Immature natural killer cell (primary cell): ENCODE measurements around the gene TMPRSS2. TPM values are rescaled to one million over a fixed set of nuclear protein-coding genes. Genes with fewer than 3 reads are reported as not detected.

Experiments
- DNase-seq, 3 donors: peaks; one replicate each; pipeline ENCODE4 v3.0.0; 2022; ENCODE audit warnings: mixed read lengths in 1 of 3
- H3K27ac Mint-ChIP-seq, 6 donors: one replicate each; pipeline ENCODE4 v1.8.0; 2020; ENCODE audit warnings: mixed read lengths in 6 of 6, mild to moderate bottlenecking in 5 of 6, inconsistent platforms in 4 of 6, moderate library complexity in 3 of 6
- H3K27me3 Mint-ChIP-seq, 3 donors: one replicate each; pipeline ENCODE4 v1.8.0; 2020 to 2021; ENCODE audit warnings: low read depth in 3 of 3, mild to moderate bottlenecking in 3 of 3, mixed read lengths in 3 of 3, moderate library complexity in 3 of 3, inconsistent platforms in 1 of 3
- H3K36me3 Mint-ChIP-seq, 3 donors: one replicate each; pipeline ENCODE4 v1.8.0; 2020; ENCODE audit warnings: mixed read lengths in 3 of 3, inconsistent platforms in 2 of 3, mild to moderate bottlenecking in 2 of 3
- H3K4me1 Mint-ChIP-seq, 2 donors: one replicate each; pipeline ENCODE4 v1.8.0; 2020; ENCODE audit warnings: inconsistent platforms in 2 of 2, mild to moderate bottlenecking in 2 of 2, mixed read lengths in 2 of 2, moderate library complexity in 1 of 2
- H3K4me3 Mint-ChIP-seq, 5 donors: one replicate each; pipeline ENCODE4 v1.8.0; 2020; ENCODE audit warnings: mild to moderate bottlenecking in 5 of 5, mixed read lengths in 5 of 5, inconsistent platforms in 3 of 5, moderate library complexity in 3 of 5
- H3K9me3 Mint-ChIP-seq, 6 donors: one replicate each; pipeline ENCODE4 v1.8.0; 2020; ENCODE audit warnings: mild to moderate bottlenecking in 6 of 6, mixed read lengths in 6 of 6, inconsistent platforms in 4 of 6, moderate library complexity in 3 of 6
- polyA plus RNA-seq, 3 donors: library from polyadenylated mRNA; unstranded; fragments of 300-500 nt; fragmentation: Illumina TruSeq; gene quantifications; one replicate each; pipeline ENCODE4 v1.2.3, GENCODE V29; 2021

TMPRSS2 gene
- polyA plus RNA-seq, 3 donors from 2014 or later: not detected

- H3K27me3 Mint-ChIP-seq: peaks cover 5 to 12% (median 8%) of the 10 kb centered on the region in 3 donors
- DNase-seq: no peak
- no peak overlapping the region for H3K27ac Mint-ChIP-seq
- H3K36me3 Mint-ChIP-seq: no peaks in the 10 kb centered on the region
- no peak overlapping the region for H3K4me3 Mint-ChIP-seq
- no peaks in the 10 kb centered on the region for H3K9me3 Mint-ChIP-seq
- no peaks in the 10 kb centered on the region for H3K4me1 Mint-ChIP-seq
These were observed 3.9 kb downstream of the TMPRSS2 start for GRCh38 chr21:41504030-41504429.

- no peak overlapping the region for H3K4me3 Mint-ChIP-seq
- H3K27ac Mint-ChIP-seq: no peak overlapping the region
- H3K36me3 Mint-ChIP-seq: no peaks in the 10 kb centered on the region
- no peaks in the 10 kb centered on the region for H3K4me1 Mint-ChIP-seq
- no peak for DNase-seq
- no peaks in the 10 kb centered on the region for H3K9me3 Mint-ChIP-seq
- H3K27me3 Mint-ChIP-seq: peaks cover 5 to 14% (median 7%) of the 10 kb centered on the region in 3 donors
These were observed 4.6 kb downstream of the TMPRSS2 start for GRCh38 chr21:41503331-41503730.

GRCh38 chr21:41501919-41502318, 6.0 kb downstream of the TMPRSS2 start:
- DNase-seq: no peak
- Mint-ChIP-seq H3K4me1 (no peaks in the 10 kb centered on the region), H3K27me3 (peaks cover 5 to 14% (median 7%) of the 10 kb centered on the region in 3 donors), H3K9me3 (no peaks in the 10 kb centered on the region), H3K4me3 (no peak overlapping the region), H3K36me3 (no peaks in the 10 kb centered on the region), H3K27ac (no peak overlapping the region)

- Mint-ChIP-seq H3K4me1 (no peaks in the 10 kb centered on the region), H3K27ac (no peak overlapping the region), H3K4me3 (no peak overlapping the region), H3K36me3 (no peaks in the 10 kb centered on the region), H3K27me3 (peaks cover 3 to 14% (median 6%) of the 10 kb centered on the region in 3 donors), H3K9me3 (no peaks in the 10 kb centered on the region)
- no peak for DNase-seq
These were observed 7.0 kb downstream of the TMPRSS2 start for GRCh38 chr21:41500931-41501381.

- Mint-ChIP-seq H3K4me1 (no peaks in the 10 kb centered on the region), H3K27me3 (peaks cover 3 to 11% (median 6%) of the 10 kb centered on the region in 3 donors), H3K9me3 (no peaks in the 10 kb centered on the region), H3K4me3 (no peak overlapping the region), H3K27ac (no peak overlapping the region), H3K36me3 (no peaks in the 10 kb centered on the region)
- no peak for DNase-seq
These were observed 7.6 kb downstream of the TMPRSS2 start for GRCh38 chr21:41500363-41500762.

- Mint-ChIP-seq H3K36me3 (no peaks in the 10 kb centered on the region), H3K4me1 (no peaks in the 10 kb centered on the region), H3K27me3 (peaks cover 3 to 8% (median 6%) of the 10 kb centered on the region in 3 donors), H3K9me3 (no peaks in the 10 kb centered on the region), H3K4me3 (no peak overlapping the region), H3K27ac (no peak overlapping the region)
- DNase-seq: no peak
These were observed 8.0 kb downstream of the TMPRSS2 start for GRCh38 chr21:41499920-41500319.

- H3K27ac Mint-ChIP-seq: no peak overlapping the region
These were observed 10.2 kb downstream of the TMPRSS2 start for GRCh38 chr21:41497788-41498187.

GRCh38 chr21:41497008-41497407, 10.9 kb downstream of the TMPRSS2 start:
- DNase-seq: no peak
- peaks cover 2 to 5% (median 3%) of the 10 kb centered on the region in 3 donors for H3K27me3 Mint-ChIP-seq
- H3K4me1 Mint-ChIP-seq: no peaks in the 10 kb centered on the region
- no peaks in the 10 kb centered on the region for H3K9me3 Mint-ChIP-seq
- H3K27ac Mint-ChIP-seq: no peak overlapping the region
- H3K36me3 Mint-ChIP-seq: no peaks in the 10 kb centered on the region
- no peak overlapping the region for H3K4me3 Mint-ChIP-seq

More at GRCh38 chr21:41497788-41498187, 10.2 kb downstream of the TMPRSS2 start:
- no peak for DNase-seq
- Mint-ChIP-seq H3K9me3 (no peaks in the 10 kb centered on the region), H3K36me3 (no peaks in the 10 kb centered on the region), H3K4me3 (no peak overlapping the region), H3K27me3 (peaks cover 3 to 7% (median 5%) of the 10 kb centered on the region in 3 donors), H3K4me1 (no peaks in the 10 kb centered on the region)

GRCh38 chr21:41494242-41494641, 13.7 kb downstream of the TMPRSS2 start:
- no peak for DNase-seq
- H3K4me1 Mint-ChIP-seq: no peaks in the 10 kb centered on the region
- H3K9me3 Mint-ChIP-seq: no peaks in the 10 kb centered on the region
- H3K4me3 Mint-ChIP-seq: no peak overlapping the region
- no peaks in the 10 kb centered on the region for H3K36me3 Mint-ChIP-seq
- peaks cover 3 to 5% (median 3%) of the 10 kb centered on the region in 3 donors for H3K27me3 Mint-ChIP-seq
- no peak overlapping the region for H3K27ac Mint-ChIP-seq

- Mint-ChIP-seq H3K4me1 (no peaks in the 10 kb centered on the region), H3K4me3 (no peak overlapping the region), H3K9me3 (no peaks in the 10 kb centered on the region), H3K27ac (no peak overlapping the region), H3K36me3 (no peaks in the 10 kb centered on the region), H3K27me3 (peaks cover 2 to 6% (median 3%) of the 10 kb centered on the region in 3 donors)
- DNase-seq: no peak
These were observed 16.5 kb downstream of the TMPRSS2 start for GRCh38 chr21:41491412-41491811.

- H3K9me3 Mint-ChIP-seq: no peaks in the 10 kb centered on the region
- peaks cover 3 to 6% (median 3%) of the 10 kb centered on the region in 3 donors for H3K27me3 Mint-ChIP-seq
- no peak overlapping the region for H3K27ac Mint-ChIP-seq
- no peaks in the 10 kb centered on the region for H3K4me1 Mint-ChIP-seq
- DNase-seq: no peak
- no peak overlapping the region for H3K4me3 Mint-ChIP-seq
- no peaks in the 10 kb centered on the region for H3K36me3 Mint-ChIP-seq
These were observed 17.6 kb downstream of the TMPRSS2 start for GRCh38 chr21:41490330-41490729.

- Mint-ChIP-seq H3K9me3 (no peaks in the 10 kb centered on the region), H3K27ac (no peak overlapping the region), H3K36me3 (no peaks in the 10 kb centered on the region), H3K4me3 (no peak overlapping the region), H3K27me3 (peaks cover 3 to 6% (median 3%) of the 10 kb centered on the region in 3 donors), H3K4me1 (no peaks in the 10 kb centered on the region)
- no peak for DNase-seq
These were observed 18.6 kb downstream of the TMPRSS2 start for GRCh38 chr21:41489329-41489728.

GRCh38 chr21:41488080-41488479, 19.9 kb downstream of the TMPRSS2 start:
- DNase-seq: no peak
- Mint-ChIP-seq H3K27ac (no peak overlapping the region), H3K4me3 (no peak overlapping the region)

GRCh38 chr21:41487082-41487481, 20.9 kb downstream of the TMPRSS2 start:
- H3K36me3 Mint-ChIP-seq: no peaks in the 10 kb centered on the region
- no peak overlapping the region for H3K27ac Mint-ChIP-seq
- no peaks in the 10 kb centered on the region for H3K4me1 Mint-ChIP-seq
- H3K4me3 Mint-ChIP-seq: no peak overlapping the region
- DNase-seq: no peak
- H3K9me3 Mint-ChIP-seq: no peaks in the 10 kb centered on the region
- peaks cover 2 to 4% (median 3%) of the 10 kb centered on the region in 3 donors for H3K27me3 Mint-ChIP-seq

More at GRCh38 chr21:41488080-41488479, 19.9 kb downstream of the TMPRSS2 start:
- H3K36me3 Mint-ChIP-seq: no peaks in the 10 kb centered on the region
- no peaks in the 10 kb centered on the region for H3K9me3 Mint-ChIP-seq
- H3K27me3 Mint-ChIP-seq: peaks cover 2 to 4% (median 3%) of the 10 kb centered on the region in 3 donors
- no peaks in the 10 kb centered on the region for H3K4me1 Mint-ChIP-seq

GRCh38 chr21:41483973-41484372, 24.0 kb downstream of the TMPRSS2 start:
- Mint-ChIP-seq H3K9me3 (no peaks in the 10 kb centered on the region), H3K4me3 (no peak overlapping the region), H3K36me3 (no peaks in the 10 kb centered on the region), H3K4me1 (peaks cover 0 to 4% of the 10 kb centered on the region in 2 donors), H3K27ac (no peak overlapping the region), H3K27me3 (peaks cover 3 to 11% (median 5%) of the 10 kb centered on the region in 3 donors)
- DNase-seq: no peak
